Ishikawa (cell line): ENCODE data around the gene PRDM16.

ENCODE experiments used
- CEBPB ChIP-seq: IDR thresholded peaks from 2 replicates; pipeline ENCODE4 v1.6.1; 2012
- CREB1 ChIP-seq: IDR thresholded peaks from 2 replicates; pipeline ENCODE4 v1.6.1; 2012; ENCODE audit warnings: low read depth
- EGR1 ChIP-seq: IDR thresholded peaks from 2 replicates; pipeline ENCODE4 v1.6.1; 2012
- EP300 ChIP-seq: IDR thresholded peaks from 2 replicates; pipeline ENCODE4 v1.6.1; 2012; ENCODE audit warnings: borderline replicate concordance
- FOXM1 ChIP-seq: IDR thresholded peaks from 2 replicates; pipeline ENCODE4 v1.6.1; 2012; ENCODE audit warnings: low read depth, borderline replicate concordance
- MAX ChIP-seq: IDR thresholded peaks from 2 replicates; pipeline ENCODE4 v1.6.1; 2012
- NFIC ChIP-seq: IDR thresholded peaks from 2 replicates; pipeline ENCODE4 v1.6.1; 2012
- RAD21 ChIP-seq: IDR thresholded peaks from 2 replicates; pipeline ENCODE4 v1.6.1; 2012; ENCODE audit warnings: low read depth
- TAF1 ChIP-seq: IDR thresholded peaks from 2 replicates; pipeline ENCODE4 v1.6.1; 2012; ENCODE audit warnings: low read depth, mild to moderate bottlenecking
- TCF12 ChIP-seq: IDR thresholded peaks from 2 replicates; pipeline ENCODE4 v1.6.1; 2012; ENCODE audit warnings: low read depth
- TEAD4 ChIP-seq: IDR thresholded peaks from 2 replicates; pipeline ENCODE4 v1.6.1; 2012
- USF1 ChIP-seq: IDR thresholded peaks from 2 replicates; pipeline ENCODE4 v1.6.1; 2012
- YY1 ChIP-seq: IDR thresholded peaks from 2 replicates; pipeline ENCODE4 v1.6.1; 2012; ENCODE audit warnings: low read depth
- ZBTB7A ChIP-seq: IDR thresholded peaks from 2 replicates; pipeline ENCODE4 v1.6.1; 2012; ENCODE audit warnings: low read depth
- TF ChIP-seq, protein P1 (sequence below): IDR thresholded peaks from 2 replicates; pipeline ENCODE4 v1.6.1; 2012; ENCODE audit warnings: low read depth, mild to moderate bottlenecking

PRDM16 gene

DNA sequence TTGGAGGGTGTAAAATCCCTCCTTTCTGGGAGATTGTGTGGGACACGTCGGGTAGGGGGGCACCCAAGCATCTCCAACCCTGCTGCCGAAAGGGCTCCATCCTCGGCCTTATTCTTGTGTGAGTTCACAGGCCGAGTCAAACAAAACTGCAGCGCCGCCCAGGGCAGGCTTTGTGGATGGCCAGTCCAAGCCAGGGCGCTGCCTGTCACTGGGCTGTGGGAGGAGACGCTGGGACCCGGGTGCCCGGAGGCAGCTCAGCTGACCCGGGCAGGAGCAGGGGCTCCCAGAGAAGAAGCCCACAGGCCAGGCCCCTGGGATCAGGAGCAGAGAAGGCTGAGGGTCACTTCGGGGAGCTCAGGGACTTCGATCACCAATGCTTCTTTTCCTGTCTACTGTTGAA, 353.6 kb downstream of the PRDM16 start:
- no peak for TF ChIP-seq USF1
- TF ChIP-seq CREB1 = no peak
- no peak for TF ChIP-seq ZBTB7A
- TF ChIP-seq FOXM1 = no peak
- no peak for TF ChIP-seq CEBPB
- no peak for TF ChIP-seq NFIC
- TF ChIP-seq RAD21 = no peak; the same call in 1 of the 2 replicates
- TF ChIP-seq, protein P1, sequence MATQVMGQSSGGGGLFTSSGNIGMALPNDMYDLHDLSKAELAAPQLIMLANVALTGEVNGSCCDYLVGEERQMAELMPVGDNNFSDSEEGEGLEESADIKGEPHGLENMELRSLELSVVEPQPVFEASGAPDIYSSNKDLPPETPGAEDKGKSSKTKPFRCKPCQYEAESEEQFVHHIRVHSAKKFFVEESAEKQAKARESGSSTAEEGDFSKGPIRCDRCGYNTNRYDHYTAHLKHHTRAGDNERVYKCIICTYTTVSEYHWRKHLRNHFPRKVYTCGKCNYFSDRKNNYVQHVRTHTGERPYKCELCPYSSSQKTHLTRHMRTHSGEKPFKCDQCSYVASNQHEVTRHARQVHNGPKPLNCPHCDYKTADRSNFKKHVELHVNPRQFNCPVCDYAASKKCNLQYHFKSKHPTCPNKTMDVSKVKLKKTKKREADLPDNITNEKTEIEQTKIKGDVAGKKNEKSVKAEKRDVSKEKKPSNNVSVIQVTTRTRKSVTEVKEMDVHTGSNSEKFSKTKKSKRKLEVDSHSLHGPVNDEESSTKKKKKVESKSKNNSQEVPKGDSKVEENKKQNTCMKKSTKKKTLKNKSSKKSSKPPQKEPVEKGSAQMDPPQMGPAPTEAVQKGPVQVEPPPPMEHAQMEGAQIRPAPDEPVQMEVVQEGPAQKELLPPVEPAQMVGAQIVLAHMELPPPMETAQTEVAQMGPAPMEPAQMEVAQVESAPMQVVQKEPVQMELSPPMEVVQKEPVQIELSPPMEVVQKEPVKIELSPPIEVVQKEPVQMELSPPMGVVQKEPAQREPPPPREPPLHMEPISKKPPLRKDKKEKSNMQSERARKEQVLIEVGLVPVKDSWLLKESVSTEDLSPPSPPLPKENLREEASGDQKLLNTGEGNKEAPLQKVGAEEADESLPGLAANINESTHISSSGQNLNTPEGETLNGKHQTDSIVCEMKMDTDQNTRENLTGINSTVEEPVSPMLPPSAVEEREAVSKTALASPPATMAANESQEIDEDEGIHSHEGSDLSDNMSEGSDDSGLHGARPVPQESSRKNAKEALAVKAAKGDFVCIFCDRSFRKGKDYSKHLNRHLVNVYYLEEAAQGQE = no peak

DNA sequence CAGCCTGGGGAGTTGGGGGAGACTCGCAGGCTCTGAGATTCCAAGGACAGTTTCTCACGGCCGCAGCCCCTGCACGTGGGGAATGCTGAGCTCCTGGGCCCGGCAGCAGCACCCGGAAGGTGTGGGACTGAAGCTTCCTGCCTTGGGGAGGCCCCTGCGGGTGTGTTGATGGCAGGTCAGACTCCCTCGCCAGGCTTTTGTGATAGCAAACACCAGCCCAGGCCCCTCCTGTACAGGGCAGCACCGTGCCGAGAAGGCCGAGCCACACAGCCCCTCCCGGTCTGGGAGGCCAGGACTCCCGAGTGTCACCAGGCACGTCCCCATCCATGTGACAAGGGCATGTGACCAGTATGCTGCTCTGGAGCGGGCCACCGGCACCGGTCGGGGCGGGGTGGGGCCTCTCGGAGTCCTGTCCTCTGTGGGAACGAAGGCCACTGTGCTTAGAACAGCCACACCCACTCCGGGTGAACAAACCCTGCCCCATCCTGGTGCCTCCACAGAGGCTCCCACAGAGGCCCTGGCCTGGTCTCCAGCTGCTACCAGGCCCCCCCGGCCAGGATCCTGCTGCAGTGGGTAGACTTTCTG, 354.3 kb downstream of the PRDM16 start:
- TF ChIP-seq EP300 (no peak), CEBPB (no peak), USF1 (no peak), TEAD4 (no peak), TAF1 (no peak), FOXM1 (no peak), RAD21 (no peak), NFIC (no peak), EGR1 (no peak), YY1 (no peak), TCF12 (no peak), MAX (no peak), ZBTB7A (no peak), CREB1 (no peak)
- TF ChIP-seq, protein P1 = no peak

DNA sequence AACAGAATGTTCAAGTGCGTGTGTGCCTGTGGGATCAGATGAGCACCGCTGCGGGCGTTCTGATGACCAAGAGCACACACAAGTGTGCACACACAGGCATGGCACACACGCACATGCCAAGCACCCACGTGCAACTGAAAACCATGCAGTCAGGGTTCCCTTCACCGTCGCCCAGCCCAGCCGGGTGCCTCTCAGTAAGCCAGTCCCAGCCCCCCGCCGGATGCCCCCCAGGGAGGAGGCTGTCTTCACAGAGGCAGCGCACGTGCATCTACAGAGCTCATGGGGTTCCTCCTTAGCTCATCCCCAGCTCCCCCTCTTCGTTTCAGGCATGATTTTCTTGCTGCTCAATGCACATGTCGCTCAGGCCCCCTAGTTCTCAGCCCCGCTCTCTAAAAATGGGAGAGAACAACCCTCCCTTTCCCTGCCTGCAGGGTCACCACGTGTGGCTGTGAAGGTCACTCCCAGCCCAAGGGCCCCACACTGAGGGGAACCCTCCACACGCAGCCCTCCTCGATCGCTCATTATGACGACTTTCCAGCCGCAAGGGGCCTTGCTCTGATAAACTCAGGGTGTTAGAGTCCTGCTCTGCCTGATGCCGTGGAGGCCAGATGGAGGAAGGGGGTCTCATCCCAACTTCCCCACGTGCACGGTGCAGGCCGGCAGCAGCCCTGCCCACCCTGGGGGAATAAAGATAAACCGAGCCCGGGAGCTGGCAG, 355.1 kb downstream of the PRDM16 start:
- no peak for TF ChIP-seq MAX

GRCh38 chr1:3425486-3426215, 356.6 kb downstream of the PRDM16 start:
- no peak for TF ChIP-seq ZBTB7A
- no peak for TF ChIP-seq TAF1
- no peak for TF ChIP-seq RAD21
- TF ChIP-seq EGR1 = no peak
- no peak for TF ChIP-seq TEAD4
- TF ChIP-seq, protein P1 = no peak
- no peak for TF ChIP-seq MAX
- TF ChIP-seq NFIC = no peak
- TF ChIP-seq EP300 = no peak
- no peak for TF ChIP-seq TCF12
- no peak for TF ChIP-seq FOXM1
- TF ChIP-seq CEBPB = no peak
